GM12864 (cell line): Measurements from ENCODE around the gene ACSL1.

Source experiments
- DNase-seq: peaks from one replicate; pipeline ENCODE4 v3.0.0-alpha.2; 2011; ENCODE audit warnings: low read depth
- H3K4me3 ChIP-seq: 2 replicates; pipeline ENCODE4 v1.5.1; 2011; ENCODE audit warnings: mild to moderate bottlenecking, low read depth, low read length, control low read depth
- CTCF ChIP-seq: IDR thresholded peaks from 2 replicates; pipeline ENCODE4 v1.5.1; 2011; ENCODE audit warnings: low read depth, mild to moderate bottlenecking, moderate library complexity, low read length, control low read depth, inconsistent platforms; ENCODE audit errors: missing control alignments

The ACSL1 gene

GRCh38 chr4:184801781-184802696 is 23.7 kb downstream of the ACSL1 start:
- no peak overlapping the region for H3K4me3 ChIP-seq
- no peak for DNase-seq
- TF ChIP-seq CTCF: no peak

- TF ChIP-seq CTCF: no peak
Observed at GRCh38 chr4:184798504-184798903, 27.3 kb downstream of the ACSL1 start.

GRCh38 chr4:184796906-184797305 is 28.9 kb downstream of the ACSL1 start:
- no peak for TF ChIP-seq CTCF
- no peak overlapping the region for H3K4me3 ChIP-seq
- DNase-seq: no peak

More at GRCh38 chr4:184798504-184798903, 27.3 kb downstream of the ACSL1 start:
- H3K4me3 ChIP-seq: no peak overlapping the region
- DNase-seq: no peak

- H3K4me3 ChIP-seq: no peak overlapping the region
- no peak for TF ChIP-seq CTCF
- DNase-seq: no peak
Observed at GRCh38 chr4:184795214-184795844, 30.4 kb downstream of the ACSL1 start.

GRCh38 chr4:184794470-184794869 is 31.3 kb downstream of the ACSL1 start:
- DNase-seq: no peak
- no peak for TF ChIP-seq CTCF
- H3K4me3 ChIP-seq: no peak overlapping the region

- H3K4me3 ChIP-seq: no peak overlapping the region
- TF ChIP-seq CTCF: no peak
- no peak for DNase-seq
Observed at GRCh38 chr4:184793735-184794355, 31.9 kb downstream of the ACSL1 start.
